ENCODE data around the gene IPO7. TPM values are rescaled to one million over a fixed set of nuclear protein-coding genes. Genes with fewer than 3 reads are reported as not detected.
A peak's percentile ranks its signal among the peaks of the same experiment; 100 is the strongest.

Gene IPO7
- total RNA-seq, 1 experiment from 2014 or later, result 126 TPM

DNA sequence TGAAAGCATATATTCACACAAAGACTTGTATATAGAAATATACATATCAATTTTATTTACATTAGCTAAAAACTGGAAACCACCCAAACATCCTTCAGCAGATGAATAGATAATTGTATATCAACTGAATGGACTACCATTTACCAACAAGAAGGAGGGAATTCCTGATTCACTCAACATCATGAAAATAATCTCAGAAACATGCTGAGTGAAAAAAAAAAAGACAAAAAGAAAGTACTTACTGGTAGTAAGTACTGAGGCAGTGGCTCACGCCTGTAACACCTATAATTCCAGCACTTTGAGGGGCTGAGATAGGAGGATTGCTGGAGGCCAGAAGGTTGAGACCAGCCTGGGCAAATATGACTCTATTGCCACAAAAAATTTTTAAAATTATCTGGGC is 7.4 kb upstream of the IPO7 start:
- no peaks in the 10 kb centered on the region for H3K9me2 ChIP-seq (ENCODE audit: insufficient read depth)
- no peaks in the 10 kb centered on the region for H3K79me2 ChIP-seq (ENCODE audit: low read depth)
- no peak for DNase-seq
- H3K36me3 ChIP-seq (ENCODE audit: low read depth), result no peaks in the 10 kb centered on the region
- H2AFZ ChIP-seq, result no peak overlapping the region
- no peak overlapping the region for H3K27ac ChIP-seq
- ChIA-PET POLR2A (ENCODE audit: unreplicated experiment) (no interaction called here), CTCF (no interaction called here)
- intact Hi-C loops (cut with micrococcal nuclease; ENCODE audit: unreplicated experiment), result no loop called here
- no peak overlapping the region for H3K4me3 ChIP-seq
- H3K27me3 ChIP-seq (ENCODE audit: insufficient read depth, low read depth), result no peaks in the 10 kb centered on the region
- no TSS peak for BruUV-seq (replicated peaks)
- H3K4me1 ChIP-seq (replicated peaks; ENCODE audit: insufficient read depth), result no peaks in the 10 kb centered on the region
- no peaks in the 10 kb centered on the region for H3F3A ChIP-seq (ENCODE audit: insufficient read depth, low read depth)
- no peaks in the 10 kb centered on the region for H3K9me3 ChIP-seq (ENCODE audit: insufficient read depth, low read depth)
- no peak for TF ChIP-seq EZH2 (IDR thresholded peaks at IDR 0.05; ENCODE audit: low read depth)
- TF ChIP-seq, protein P1, sequence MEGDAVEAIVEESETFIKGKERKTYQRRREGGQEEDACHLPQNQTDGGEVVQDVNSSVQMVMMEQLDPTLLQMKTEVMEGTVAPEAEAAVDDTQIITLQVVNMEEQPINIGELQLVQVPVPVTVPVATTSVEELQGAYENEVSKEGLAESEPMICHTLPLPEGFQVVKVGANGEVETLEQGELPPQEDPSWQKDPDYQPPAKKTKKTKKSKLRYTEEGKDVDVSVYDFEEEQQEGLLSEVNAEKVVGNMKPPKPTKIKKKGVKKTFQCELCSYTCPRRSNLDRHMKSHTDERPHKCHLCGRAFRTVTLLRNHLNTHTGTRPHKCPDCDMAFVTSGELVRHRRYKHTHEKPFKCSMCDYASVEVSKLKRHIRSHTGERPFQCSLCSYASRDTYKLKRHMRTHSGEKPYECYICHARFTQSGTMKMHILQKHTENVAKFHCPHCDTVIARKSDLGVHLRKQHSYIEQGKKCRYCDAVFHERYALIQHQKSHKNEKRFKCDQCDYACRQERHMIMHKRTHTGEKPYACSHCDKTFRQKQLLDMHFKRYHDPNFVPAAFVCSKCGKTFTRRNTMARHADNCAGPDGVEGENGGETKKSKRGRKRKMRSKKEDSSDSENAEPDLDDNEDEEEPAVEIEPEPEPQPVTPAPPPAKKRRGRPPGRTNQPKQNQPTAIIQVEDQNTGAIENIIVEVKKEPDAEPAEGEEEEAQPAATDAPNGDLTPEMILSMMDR (conservative IDR thresholded peaks at IDR 0.05), result no peak
- H3K4me2 ChIP-seq, result no peak overlapping the region
- H4K20me1 ChIP-seq (ENCODE audit: insufficient read depth), result no peaks in the 10 kb centered on the region

DNA sequence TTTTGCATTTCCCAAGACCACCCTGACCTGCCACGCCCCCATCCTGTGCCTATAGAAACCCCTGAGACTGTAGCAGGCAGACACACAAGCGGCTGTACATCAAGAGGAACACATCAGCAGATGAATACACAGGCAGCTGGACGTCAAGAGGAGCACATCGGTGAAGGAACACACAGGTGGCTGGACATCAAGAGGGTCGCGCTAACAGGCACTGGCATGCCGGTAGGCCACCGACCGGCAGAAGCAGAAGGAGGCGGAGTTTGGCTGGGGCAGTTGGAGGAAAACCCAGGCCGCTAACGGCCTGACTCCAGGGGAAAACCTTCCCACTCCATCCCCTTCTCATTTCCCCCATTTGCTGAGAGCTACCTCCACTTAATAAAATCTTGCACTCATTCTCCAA is 5.4 kb upstream of the IPO7 start:
- H3K79me2 ChIP-seq (ENCODE audit: low read depth), result no peaks in the 10 kb centered on the region
- H3K9me2 ChIP-seq (ENCODE audit: insufficient read depth), result no peaks in the 10 kb centered on the region
- H3K27ac ChIP-seq, result no peak overlapping the region
- no peak overlapping the region for H3K4me3 ChIP-seq
- intact Hi-C loops (cut with micrococcal nuclease; ENCODE audit: unreplicated experiment), result no loop called here
- H3K36me3 ChIP-seq (ENCODE audit: low read depth), result no peaks in the 10 kb centered on the region
- no peaks in the 10 kb centered on the region for H3F3A ChIP-seq (ENCODE audit: insufficient read depth, low read depth)
- no peak overlapping the region for H3K4me2 ChIP-seq
- 0 out of 2 replicates have a peak, but pooled peaks cover 4% of the 10 kb centered on the region for H3K4me1 ChIP-seq (replicated peaks; ENCODE audit: insufficient read depth)
- no peaks in the 10 kb centered on the region for H4K20me1 ChIP-seq (ENCODE audit: insufficient read depth)
- TF ChIP-seq EZH2 (IDR thresholded peaks at IDR 0.05; ENCODE audit: low read depth), result no peak
- TF ChIP-seq, protein P1 (conservative IDR thresholded peaks at IDR 0.05), result no peak
- CTCF ChIA-PET, result no interaction called here
- DNase-seq, result no peak
- no TSS peak for BruUV-seq (replicated peaks)
- H3K9me3 ChIP-seq (ENCODE audit: insufficient read depth, low read depth), result no peaks in the 10 kb centered on the region
- no peaks in the 10 kb centered on the region for H3K27me3 ChIP-seq (ENCODE audit: insufficient read depth, low read depth)
- POLR2A ChIA-PET (ENCODE audit: unreplicated experiment), result no interaction called here
- H2AFZ ChIP-seq, result no peak overlapping the region

DNA sequence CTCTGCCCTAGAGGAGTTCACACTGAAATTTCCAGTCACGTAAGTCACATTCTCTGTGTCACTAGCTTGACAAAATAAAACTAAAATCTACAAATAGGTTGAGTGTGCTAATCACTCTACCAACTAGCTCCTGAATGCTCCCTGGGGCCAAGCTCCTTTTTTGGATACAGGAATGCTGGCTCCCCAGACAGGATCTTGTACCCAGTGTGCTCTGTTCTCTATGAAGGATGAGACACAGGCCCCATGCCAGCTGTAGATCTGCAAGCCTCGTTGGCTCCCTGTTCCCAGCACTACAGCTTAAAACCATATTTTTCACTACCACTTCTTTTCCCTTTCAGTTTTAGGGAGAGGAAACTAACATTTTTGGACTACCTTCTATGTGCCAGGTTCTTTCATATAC is 3.7 kb upstream of the IPO7 start:
- Histone ChIP-seq H3K4me2 (no peak overlapping the region), H3K9me3 (ENCODE audit: insufficient read depth, low read depth) (no peaks in the 10 kb centered on the region), H3K9me2 (ENCODE audit: insufficient read depth) (no peaks in the 10 kb centered on the region), H3K27me3 (ENCODE audit: insufficient read depth, low read depth) (no peaks in the 10 kb centered on the region), H2AFZ (peak overlapping the region; percentile 52; the same call in 1 of the 2 replicates), H3K27ac (no peak overlapping the region), H3K36me3 (ENCODE audit: low read depth) (no peaks in the 10 kb centered on the region; the same call in 1 of the 2 replicates), H3F3A (ENCODE audit: insufficient read depth, low read depth) (no peaks in the 10 kb centered on the region; the same call in 1 of the 2 replicates), H3K79me2 (ENCODE audit: low read depth) (peaks cover 13% of the 10 kb centered on the region), H3K4me3 (no peak overlapping the region), H3K4me1 (replicated peaks; ENCODE audit: insufficient read depth) (peaks cover 6% of the 10 kb centered on the region; the same call in 1 of the 2 replicates), H4K20me1 (ENCODE audit: insufficient read depth) (peaks cover 7% of the 10 kb centered on the region)
- ChIA-PET POLR2A (ENCODE audit: unreplicated experiment) (no interaction called here), CTCF (no interaction called here)
- no peak for TF ChIP-seq EZH2 (IDR thresholded peaks at IDR 0.05; ENCODE audit: low read depth)
- TF ChIP-seq, protein P1 (conservative IDR thresholded peaks at IDR 0.05), result no peak
- no TSS peak for BruUV-seq (replicated peaks)
- DNase-seq, result no peak
- intact Hi-C loops (cut with micrococcal nuclease; ENCODE audit: unreplicated experiment), result no loop called here
